GM13977 (cell line): ENCODE measurements around the gene KBTBD2.
"Not testable (repeated sequence)": the region's sequence is repeated elsewhere in the genome, so short reads cannot be mapped to it uniquely, and the experiment has no call there.

Source experiments
- DNase-seq: peaks from one replicate; pipeline ENCODE4 v3.0.0; 2012; ENCODE audit warnings: low spot score
- CTCF ChIP-seq: IDR thresholded peaks from 2 replicates; pipeline ENCODE4 v1.5.1; 2012; ENCODE audit warnings: mild to moderate bottlenecking, control low read depth; ENCODE audit not compliant: insufficient read depth; ENCODE audit errors: extremely low read depth, missing control alignments
- in situ Hi-C: fragments of 300-500 bp; cut with MboI; formaldehyde crosslinking; loops from one replicate; pipeline ENCODE4 v1.12.0; 2022; ENCODE audit warnings: low sequenced_read_pairs, low pct_unique_long_range_greater_than_20kb, mixed read lengths, inconsistent platforms; ENCODE audit not compliant: unreplicated experiment

KBTBD2 gene

GRCh38 chr7:32910195-32910594 lies 18.6 kb upstream of the KBTBD2 start:
- no peak for TF ChIP-seq CTCF
- in situ Hi-C loops = no loop called here
- DNase-seq = no peak

DNA sequence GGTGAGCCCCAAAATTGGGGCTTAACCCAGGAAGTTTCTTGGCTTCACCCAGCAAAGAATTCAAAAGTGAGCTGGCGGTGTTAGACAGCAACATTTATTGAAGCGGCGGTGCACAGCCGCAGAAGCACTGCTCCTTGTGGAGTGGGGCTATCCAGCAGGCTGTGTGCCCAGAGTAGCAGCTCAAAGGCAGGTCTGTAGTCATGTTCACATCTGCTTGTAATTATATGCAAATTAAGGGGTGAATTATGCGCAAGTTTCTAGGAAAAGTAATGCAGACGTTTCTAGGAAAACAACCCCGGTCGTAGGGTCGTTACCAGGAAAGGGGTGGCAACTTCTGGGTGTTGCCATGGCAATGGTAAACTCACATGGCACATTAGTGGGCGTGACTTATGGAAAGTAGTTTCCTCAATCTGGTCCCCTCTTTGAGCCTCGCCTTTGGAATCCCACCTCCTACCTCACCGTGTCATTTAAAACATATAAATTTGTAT lies 13.7 kb upstream of the KBTBD2 start:
- no peak for TF ChIP-seq CTCF
- in situ Hi-C loops = no loop called here
- no peak for DNase-seq

DNA sequence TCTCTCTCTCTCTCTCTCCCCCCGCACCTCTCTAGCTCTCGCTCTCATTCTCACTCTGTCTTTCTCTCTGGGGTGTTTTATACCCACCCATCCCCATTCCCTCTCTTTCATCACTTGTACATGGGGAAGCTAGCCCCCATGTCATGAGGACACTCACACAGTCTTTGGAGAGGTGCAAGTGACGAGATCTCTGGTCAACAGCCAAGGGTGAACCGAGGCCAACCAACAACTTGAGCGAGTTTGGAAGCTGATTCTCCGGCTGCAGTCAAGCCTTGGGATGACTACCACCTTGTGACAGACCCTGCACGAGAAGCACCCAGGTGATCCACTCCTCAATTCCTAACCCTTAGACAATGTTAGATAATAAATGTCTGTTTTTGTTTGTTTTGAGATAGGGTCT lies 10.1 kb upstream of the KBTBD2 start:
- in situ Hi-C loops = no loop called here
- DNase-seq = no peak
- no peak for TF ChIP-seq CTCF

GRCh38 chr7:32900433-32900995 lies 9.0 kb upstream of the KBTBD2 start:
- in situ Hi-C loops = no loop called here
- DNase-seq = no peak
- no peak for TF ChIP-seq CTCF

GRCh38 chr7:32897376-32897775 lies 5.8 kb upstream of the KBTBD2 start:
- DNase-seq, in situ Hi-C loops: not testable (repeated sequence)

DNA sequence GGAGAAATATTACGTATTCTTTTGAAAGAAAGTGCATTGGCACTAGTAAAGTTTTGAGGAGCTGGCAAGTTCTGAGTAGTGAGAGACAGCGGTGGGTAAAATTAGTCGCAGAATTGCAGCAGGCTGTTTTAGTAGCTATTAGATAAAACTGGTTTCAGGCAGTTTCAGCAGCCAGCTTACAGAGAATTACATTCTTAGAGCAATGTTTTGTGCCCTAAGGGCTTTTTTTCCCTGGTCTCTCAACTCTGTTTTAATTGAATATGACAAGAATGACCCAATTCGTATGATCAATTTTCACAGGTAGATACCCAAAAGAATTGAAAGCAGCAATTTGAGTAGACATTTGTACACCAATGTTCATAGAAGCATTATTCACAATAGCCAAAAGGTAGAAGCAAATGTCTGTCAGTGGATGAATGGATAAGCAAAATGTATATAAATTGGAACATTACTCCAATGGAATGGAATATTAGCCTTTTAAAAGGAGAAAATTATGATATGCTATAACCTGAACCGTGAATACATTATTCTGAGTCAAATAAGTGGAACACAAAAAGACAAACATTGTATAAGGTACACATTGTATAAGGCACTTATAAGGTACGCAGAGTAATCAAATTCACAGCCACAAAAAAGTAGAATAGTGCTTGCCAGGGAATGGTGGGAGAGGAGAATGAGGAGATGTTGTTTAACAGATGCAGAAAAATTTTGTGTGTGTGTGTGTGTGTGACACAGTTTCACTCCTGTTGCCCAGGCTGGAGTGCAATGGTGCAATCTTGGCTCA lies 5.2 kb upstream of the KBTBD2 start:
- in situ Hi-C loops = no loop called here
- TF ChIP-seq CTCF = no peak
- DNase-seq = no peak

DNA sequence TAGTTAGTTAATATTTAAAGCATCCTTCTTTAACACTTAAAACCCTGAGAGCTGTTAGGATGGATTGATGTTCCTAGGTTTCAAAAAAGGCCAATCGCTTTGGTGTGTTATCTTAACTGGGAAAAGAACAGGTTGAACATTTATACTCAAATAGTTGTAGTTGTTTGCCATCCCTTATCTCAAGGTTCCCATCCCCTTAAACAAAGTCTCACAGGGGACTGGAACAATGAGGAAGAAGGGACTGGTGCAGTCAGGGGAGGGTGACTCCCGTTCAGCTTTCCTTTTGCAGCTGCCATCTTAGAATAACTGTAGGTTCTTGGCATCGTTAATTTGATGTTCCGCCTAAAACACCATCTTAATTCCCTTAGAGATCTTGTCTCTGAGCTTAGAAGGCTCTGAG lies 2.6 kb upstream of the KBTBD2 start:
- in situ Hi-C loops = no loop called here
- no peak for TF ChIP-seq CTCF
- no peak for DNase-seq
